ENCODE data around the gene HRH3. TPM values are rescaled to one million over a fixed set of nuclear protein-coding genes. Genes with fewer than 3 reads are reported as not detected.

Gene HRH3
- total RNA-seq, 1 donor = not detected

DNA sequence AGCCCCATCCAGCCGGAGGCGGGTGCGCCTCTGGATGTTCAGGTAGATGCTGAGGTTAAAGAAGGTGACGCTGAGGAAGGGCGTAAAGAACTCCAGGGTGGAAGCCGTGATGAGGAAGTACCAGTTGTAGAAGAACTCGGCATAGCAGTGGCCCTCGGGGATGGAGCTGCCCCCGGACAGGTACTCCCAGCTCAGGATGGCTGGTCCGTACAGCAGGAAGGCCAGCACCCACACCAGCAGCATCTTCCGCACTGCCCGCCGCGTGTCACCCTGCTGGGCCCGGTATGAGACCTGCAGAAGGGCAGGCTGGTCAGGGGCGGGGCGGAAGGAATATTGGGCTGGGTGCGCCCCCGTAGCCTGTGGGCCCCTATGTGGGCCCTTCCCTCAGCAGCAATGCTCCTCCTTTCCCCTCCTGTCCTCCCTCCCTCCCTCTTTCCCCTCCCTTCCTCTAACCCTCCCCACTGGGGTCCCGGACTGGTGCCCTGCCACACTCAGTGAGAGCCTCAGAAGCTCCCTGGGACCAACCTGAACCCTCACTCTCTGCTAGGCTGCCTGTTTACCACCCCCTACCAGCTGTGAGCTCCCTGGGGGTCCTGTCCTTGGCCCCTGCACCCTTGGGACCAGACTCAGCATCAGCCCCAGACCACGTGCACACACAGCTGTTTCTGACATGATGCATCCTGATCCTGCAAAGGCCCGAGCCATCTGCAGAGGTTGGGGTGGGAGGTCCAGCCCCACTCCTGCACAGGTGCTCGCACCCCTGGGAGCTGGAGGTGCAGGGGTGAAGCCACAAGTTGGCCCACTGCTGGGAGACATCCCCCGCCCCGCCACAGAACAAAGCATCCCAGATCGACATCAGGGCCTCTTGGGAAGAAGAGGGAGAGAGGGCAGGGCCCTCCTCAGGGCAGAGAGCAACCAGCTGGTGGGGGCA is 3.2 kb downstream of the HRH3 start:
- Histone ChIP-seq H3K79me2 (ENCODE audit: insufficient read depth, low read length) (no peaks in the 10 kb centered on the region), H3K27me3 (ENCODE audit: insufficient read depth, low read length) (peaks cover 46% of the 10 kb centered on the region), H3K4me2 (ENCODE audit: insufficient read depth, low read length) (no peak overlapping the region), H3K36me3 (ENCODE audit: insufficient read depth, low read length) (no peaks in the 10 kb centered on the region), H3K9me3 (ENCODE audit: low read depth, low read length) (no peaks in the 10 kb centered on the region), H2AFZ (ENCODE audit: low read length) (no peak overlapping the region), H4K20me1 (ENCODE audit: insufficient read depth, low read length) (peaks cover 5% of the 10 kb centered on the region), H3K4me1 (ENCODE audit: insufficient read depth, low read length) (no peaks in the 10 kb centered on the region), H3K27ac (ENCODE audit: low read depth, low read length) (no peak overlapping the region), H3K4me3 (ENCODE audit: insufficient read depth, low read length) (no peak overlapping the region)
- DNase-seq (ENCODE audit: insufficient read length, low spot score, missing footprints) = peak; percentile 85
- TF ChIP-seq, protein P1, sequence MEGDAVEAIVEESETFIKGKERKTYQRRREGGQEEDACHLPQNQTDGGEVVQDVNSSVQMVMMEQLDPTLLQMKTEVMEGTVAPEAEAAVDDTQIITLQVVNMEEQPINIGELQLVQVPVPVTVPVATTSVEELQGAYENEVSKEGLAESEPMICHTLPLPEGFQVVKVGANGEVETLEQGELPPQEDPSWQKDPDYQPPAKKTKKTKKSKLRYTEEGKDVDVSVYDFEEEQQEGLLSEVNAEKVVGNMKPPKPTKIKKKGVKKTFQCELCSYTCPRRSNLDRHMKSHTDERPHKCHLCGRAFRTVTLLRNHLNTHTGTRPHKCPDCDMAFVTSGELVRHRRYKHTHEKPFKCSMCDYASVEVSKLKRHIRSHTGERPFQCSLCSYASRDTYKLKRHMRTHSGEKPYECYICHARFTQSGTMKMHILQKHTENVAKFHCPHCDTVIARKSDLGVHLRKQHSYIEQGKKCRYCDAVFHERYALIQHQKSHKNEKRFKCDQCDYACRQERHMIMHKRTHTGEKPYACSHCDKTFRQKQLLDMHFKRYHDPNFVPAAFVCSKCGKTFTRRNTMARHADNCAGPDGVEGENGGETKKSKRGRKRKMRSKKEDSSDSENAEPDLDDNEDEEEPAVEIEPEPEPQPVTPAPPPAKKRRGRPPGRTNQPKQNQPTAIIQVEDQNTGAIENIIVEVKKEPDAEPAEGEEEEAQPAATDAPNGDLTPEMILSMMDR (IDR thresholded peaks at IDR 0.05; ENCODE audit: extremely low read depth, low read depth, low read length) = no peak

DNA sequence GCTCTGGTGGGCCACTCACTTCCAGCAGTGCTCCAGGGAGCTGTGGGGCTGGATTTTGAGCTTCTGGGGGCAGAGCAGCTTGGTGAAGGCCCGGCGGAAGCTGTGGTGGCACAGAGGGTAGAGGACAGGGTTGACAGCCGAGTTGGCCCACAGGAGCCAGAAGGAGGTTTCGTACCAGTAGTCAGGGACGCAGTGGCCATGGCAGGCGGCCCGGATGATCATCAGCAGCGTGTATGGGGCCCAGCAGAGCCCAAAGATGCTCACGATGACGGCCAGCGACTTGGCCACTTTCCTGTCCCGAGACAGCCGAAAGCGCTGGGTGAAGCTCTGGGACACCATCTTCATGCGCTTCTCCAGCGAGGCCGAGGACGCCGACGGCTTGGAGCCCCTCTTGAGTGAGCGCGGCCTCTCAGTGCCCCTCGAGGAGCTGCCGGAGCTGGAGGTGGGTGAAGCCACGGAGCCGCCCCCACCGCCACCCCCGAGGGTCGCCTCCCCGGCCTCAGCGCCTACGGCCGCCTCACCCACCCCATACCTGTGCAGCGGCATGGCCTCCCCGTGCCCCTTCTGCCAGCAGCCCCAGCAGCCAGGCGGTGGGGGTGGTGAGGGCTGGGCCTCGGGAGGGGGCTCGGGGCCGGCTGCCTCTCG is 4.0 kb downstream of the HRH3 start:
- TF ChIP-seq, protein P1 (IDR thresholded peaks at IDR 0.05; ENCODE audit: extremely low read depth, low read depth, low read length) = no peak
- Histone ChIP-seq H3K4me3 (ENCODE audit: insufficient read depth, low read length) (no peak overlapping the region), H3K36me3 (ENCODE audit: insufficient read depth, low read length) (no peaks in the 10 kb centered on the region), H3K4me2 (ENCODE audit: insufficient read depth, low read length) (no peak overlapping the region), H2AFZ (ENCODE audit: low read length) (no peak overlapping the region), H3K27ac (ENCODE audit: low read depth, low read length) (no peak overlapping the region), H4K20me1 (ENCODE audit: insufficient read depth, low read length) (peaks cover 5% of the 10 kb centered on the region), H3K79me2 (ENCODE audit: insufficient read depth, low read length) (no peaks in the 10 kb centered on the region), H3K27me3 (ENCODE audit: insufficient read depth, low read length) (peaks cover 42% of the 10 kb centered on the region), H3K4me1 (ENCODE audit: insufficient read depth, low read length) (no peaks in the 10 kb centered on the region), H3K9me3 (ENCODE audit: low read depth, low read length) (no peaks in the 10 kb centered on the region)
- DNase-seq (ENCODE audit: insufficient read length, low spot score, missing footprints) = peak; percentile 82

DNA sequence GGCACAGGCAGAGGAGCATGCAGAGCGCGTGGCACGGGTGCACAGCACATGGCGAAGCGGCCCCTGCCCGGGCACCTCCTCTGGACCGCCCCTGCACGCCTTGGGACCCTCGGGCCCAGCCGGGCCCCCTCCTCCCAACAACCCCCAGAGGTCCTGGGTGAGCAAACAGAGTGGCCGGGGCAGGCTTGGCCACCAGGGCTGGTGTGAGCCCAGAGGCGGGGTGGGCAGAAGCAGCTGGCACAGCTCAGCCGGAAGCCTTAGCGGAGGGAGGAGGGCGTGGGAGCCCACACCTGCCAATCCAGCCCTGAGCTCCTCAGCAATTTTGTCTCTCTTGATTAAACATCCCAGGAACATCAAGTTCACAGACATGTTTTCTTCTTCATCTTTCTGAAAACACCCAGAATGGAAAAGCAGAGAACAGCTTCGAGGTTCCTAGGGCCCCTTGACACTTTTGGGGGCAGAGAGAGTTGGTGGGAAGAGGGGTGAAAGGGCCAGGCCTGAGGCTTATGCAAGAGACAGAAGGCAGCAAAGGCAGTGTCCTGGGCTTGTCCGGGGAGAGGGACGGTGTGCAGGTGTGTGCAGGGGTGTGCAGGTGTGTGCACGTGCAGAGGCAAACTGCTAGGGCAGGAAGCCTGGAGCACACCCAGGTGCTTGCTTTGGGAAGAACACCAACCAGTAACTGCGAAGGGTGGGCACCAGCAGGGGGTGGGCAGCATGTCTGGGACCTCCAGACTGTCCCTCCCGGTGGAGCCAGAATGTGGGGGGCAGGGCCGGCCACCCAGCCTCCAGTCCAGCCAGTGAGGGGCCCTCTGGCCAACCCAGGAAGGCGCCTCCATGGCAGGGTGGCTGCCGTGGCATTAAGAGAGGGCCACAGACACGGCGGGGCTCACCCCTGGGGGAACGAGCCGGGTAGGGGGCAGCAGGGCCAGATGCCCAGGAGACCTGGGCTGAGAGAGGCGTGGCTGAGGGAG is 4.8 kb downstream of the HRH3 start:
- H3K79me2 ChIP-seq (ENCODE audit: insufficient read depth, low read length) = no peaks in the 10 kb centered on the region

More for the DNA sequence above, 4.8 kb downstream of the HRH3 start:
- Histone ChIP-seq H3K4me3 (ENCODE audit: insufficient read depth, low read length) (no peak overlapping the region), H3K27ac (ENCODE audit: low read depth, low read length) (no peak overlapping the region), H2AFZ (ENCODE audit: low read length) (no peak overlapping the region), H3K4me1 (ENCODE audit: insufficient read depth, low read length) (no peaks in the 10 kb centered on the region), H3K4me2 (ENCODE audit: insufficient read depth, low read length) (no peak overlapping the region), H4K20me1 (ENCODE audit: insufficient read depth, low read length) (no peaks in the 10 kb centered on the region), H3K36me3 (ENCODE audit: insufficient read depth, low read length) (no peaks in the 10 kb centered on the region), H3K27me3 (ENCODE audit: insufficient read depth, low read length) (peaks cover 35% of the 10 kb centered on the region), H3K9me3 (ENCODE audit: low read depth, low read length) (no peaks in the 10 kb centered on the region)
- TF ChIP-seq, protein P1 (IDR thresholded peaks at IDR 0.05; ENCODE audit: extremely low read depth, low read depth, low read length) = no peak
- peak; percentile 76 for DNase-seq (ENCODE audit: insufficient read length, low spot score, missing footprints)

Measured in osteoblast (primary cell).